Stimulated activated CD8-positive, alpha-beta memory T cell treated with anti-CD3 and anti-CD28 coated beads, Interleukin-7, amount 100 ng/mL, for 48 hours (primary cell): ENCODE data around the gene L1TD1.
"Not testable (repeated sequence)": the region's sequence is repeated elsewhere in the genome, so short reads cannot be mapped to it uniquely, and the experiment has no call there.

Experiments
- DNase-seq, 2 donors: peaks; one replicate each; pipeline ENCODE4 v3.0.0-alpha.2; 2020; ENCODE audit warnings: low read depth in 1 of 2; ENCODE audit errors: extremely low read depth in 1 of 2

L1TD1 gene

GRCh38 chr1:62233926-62234450 lies 39.3 kb downstream of the L1TD1 start:
- DNase-seq = no peak

GRCh38 chr1:62234688-62235087 lies 40.0 kb downstream of the L1TD1 start:
- DNase-seq = no peak

- no peak for DNase-seq
Observed at GRCh38 chr1:62235576-62235975, 40.9 kb downstream of the L1TD1 start.

- no peak for DNase-seq
Observed at GRCh38 chr1:62237361-62237760, 42.7 kb downstream of the L1TD1 start.

GRCh38 chr1:62237950-62238374 lies 43.3 kb downstream of the L1TD1 start:
- no peak for DNase-seq

- no peak for DNase-seq
Observed at GRCh38 chr1:62238507-62238906, 43.9 kb downstream of the L1TD1 start.

- DNase-seq = not testable (repeated sequence)
Observed at GRCh38 chr1:62239652-62240403, 45.2 kb downstream of the L1TD1 start.

- DNase-seq = no peak
Observed at GRCh38 chr1:62240651-62241370, 46.2 kb downstream of the L1TD1 start.

- no peak for DNase-seq
Observed at GRCh38 chr1:62241371-62242131, 46.9 kb downstream of the L1TD1 start.

- not testable (repeated sequence) for DNase-seq
Observed at GRCh38 chr1:62244380-62244779, 49.7 kb downstream of the L1TD1 start.

GRCh38 chr1:62245201-62245600 lies 50.6 kb downstream of the L1TD1 start:
- no peak for DNase-seq

GRCh38 chr1:62247391-62248168 lies 52.9 kb downstream of the L1TD1 start:
- no peak for DNase-seq

GRCh38 chr1:62250126-62250726 lies 55.6 kb downstream of the L1TD1 start:
- no peak for DNase-seq

GRCh38 chr1:62259551-62259950 lies 64.9 kb downstream of the L1TD1 start:
- DNase-seq = no peak

- no peak for DNase-seq
Observed at GRCh38 chr1:62260688-62261087, 66.0 kb downstream of the L1TD1 start.
